GM12864 (cell line): ENCODE results near the gene SYT4.

Experiments used
- DNase-seq: peaks from one replicate; pipeline ENCODE4 v3.0.0-alpha.2; 2011; ENCODE audit warnings: low read depth
- H3K4me3 ChIP-seq: 2 replicates; pipeline ENCODE4 v1.5.1; 2011; ENCODE audit warnings: mild to moderate bottlenecking, low read depth, low read length, control low read depth
- CTCF ChIP-seq: IDR thresholded peaks from 2 replicates; pipeline ENCODE4 v1.5.1; 2011; ENCODE audit warnings: low read depth, mild to moderate bottlenecking, moderate library complexity, low read length, control low read depth, inconsistent platforms; ENCODE audit errors: missing control alignments

SYT4 gene

GRCh38 chr18:43283299-43283698 is 6.0 kb upstream of the SYT4 start:
- no peak overlapping the region for H3K4me3 ChIP-seq
- DNase-seq = no peak
- TF ChIP-seq CTCF = no peak

- no peak overlapping the region for H3K4me3 ChIP-seq
- no peak for TF ChIP-seq CTCF
- no peak for DNase-seq
These were observed 1.9 kb upstream of the SYT4 start for GRCh38 chr18:43279015-43279744.

GRCh38 chr18:43278355-43278754 is 1.1 kb upstream of the SYT4 start:
- no peak for DNase-seq
- no peak for TF ChIP-seq CTCF
- H3K4me3 ChIP-seq = no peak overlapping the region

GRCh38 chr18:43276491-43276890 is 799 bp downstream of the SYT4 start:
- no peak for DNase-seq
- no peak overlapping the region for H3K4me3 ChIP-seq
- TF ChIP-seq CTCF = no peak

- DNase-seq = no peak
- no peak for TF ChIP-seq CTCF
- H3K4me3 ChIP-seq = no peak overlapping the region
These were observed 1.7 kb downstream of the SYT4 start for GRCh38 chr18:43275546-43275945.

GRCh38 chr18:43274526-43274925 is 2.8 kb downstream of the SYT4 start:
- no peak overlapping the region for H3K4me3 ChIP-seq
- no peak for TF ChIP-seq CTCF
- DNase-seq = no peak
